ENCODE results near the gene AQP3.
"Not testable (repeated sequence)": the region's sequence is repeated elsewhere in the genome, so short reads cannot be mapped to it uniquely, and the experiment has no call there.

DNA sequence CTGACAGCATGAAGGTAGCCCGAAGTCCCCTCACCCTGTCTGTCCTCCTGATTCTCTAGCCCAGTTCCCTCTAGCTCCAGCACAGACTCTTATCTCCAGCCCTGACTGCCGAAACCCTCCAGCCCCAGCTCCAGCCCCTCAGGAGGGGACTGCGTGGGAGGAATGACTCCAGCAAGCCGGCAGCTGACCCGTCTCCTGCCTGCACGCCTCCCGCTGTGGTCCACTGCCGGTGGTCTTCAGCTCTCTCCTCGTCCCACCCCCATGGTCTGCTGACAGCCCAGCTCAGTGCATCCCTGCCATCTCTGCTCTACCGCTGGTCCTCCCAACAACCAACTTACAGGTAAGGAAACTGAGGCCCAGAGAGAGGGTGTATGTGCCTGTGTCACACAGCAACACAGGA, 45.6 kb downstream of the AQP3 start:
- TF ChIP-seq POLR2A (IDR thresholded peaks at IDR 0.05; ENCODE audit: low read length); GATA1 (IDR thresholded peaks at IDR 0.05; ENCODE audit: low read depth, low read length): not testable (repeated sequence)

Data from erythroblast (primary cell).